Astrocyte of the spinal cord (primary cell): Measurements from ENCODE around the gene S100A3.

Experiments
- DNase-seq: peaks from one replicate; pipeline ENCODE4 v3.0.0; 2011; ENCODE audit warnings: low read depth, low spot score
- H3K4me3 ChIP-seq: 2 replicates; pipeline ENCODE4 v1.5.1; 2011; ENCODE audit warnings: low read depth, mild to moderate bottlenecking, low read length, moderate library complexity
- CTCF ChIP-seq: IDR thresholded peaks from 2 replicates; pipeline ENCODE4 v1.5.1; 2012; ENCODE audit warnings: low read depth, mild to moderate bottlenecking, low read length, inconsistent platforms
- in situ Hi-C: cut with HindIII; loops from 2 replicates; pipeline ENCODE4 v1.10.0; 2017; ENCODE audit warnings: low sequenced_read_pairs

S100A3 gene

GRCh38 chr1:153540394-153541361 is 8.4 kb downstream of the S100A3 start, which contains the start of gene S100A5:
S100A5 (minus strand) TSS chr1:153540934; CDS start chr1:153540191, 743 bp downstream.
- DNase-seq: no peak
- no peak within 1 kb of the TSS for H3K4me3 ChIP-seq
- TF ChIP-seq CTCF: no peak
- in situ Hi-C loops: no loop called here

- in situ Hi-C loops: no loop called here
- no peak for DNase-seq
- TF ChIP-seq CTCF: no peak
- no peak overlapping the region for H3K4me3 ChIP-seq
Observed at GRCh38 chr1:153539395-153540093, 9.5 kb downstream of the S100A3 start.

GRCh38 chr1:153538315-153538821 is 10.7 kb downstream of the S100A3 start:
- no peak overlapping the region for H3K4me3 ChIP-seq
- DNase-seq: no peak
- TF ChIP-seq CTCF: no peak
- in situ Hi-C loops: no loop called here

GRCh38 chr1:153537376-153537730 is 11.7 kb downstream of the S100A3 start:
- no peak for TF ChIP-seq CTCF
- no peak overlapping the region for H3K4me3 ChIP-seq
- in situ Hi-C loops: no loop called here
- no peak for DNase-seq

- in situ Hi-C loops: no loop called here
- H3K4me3 ChIP-seq: no peak overlapping the region
- no peak for TF ChIP-seq CTCF
- no peak for DNase-seq
Observed at GRCh38 chr1:153536671-153537375, 12.2 kb downstream of the S100A3 start.
